ENCODE measurements around the gene MIPOL1. TPM values are rescaled to one million over a fixed set of nuclear protein-coding genes. Genes with fewer than 3 reads are reported as not detected.
A peak's percentile ranks its signal among the peaks of the same experiment; 100 is the strongest.

The MIPOL1 gene
- total and polyA plus RNA-seq, 2 of the 13 experiments (the other 11 are each of a cell fraction or from before 2014, with no cell fraction given) = 8.6 to 34.2 TPM

DNA sequence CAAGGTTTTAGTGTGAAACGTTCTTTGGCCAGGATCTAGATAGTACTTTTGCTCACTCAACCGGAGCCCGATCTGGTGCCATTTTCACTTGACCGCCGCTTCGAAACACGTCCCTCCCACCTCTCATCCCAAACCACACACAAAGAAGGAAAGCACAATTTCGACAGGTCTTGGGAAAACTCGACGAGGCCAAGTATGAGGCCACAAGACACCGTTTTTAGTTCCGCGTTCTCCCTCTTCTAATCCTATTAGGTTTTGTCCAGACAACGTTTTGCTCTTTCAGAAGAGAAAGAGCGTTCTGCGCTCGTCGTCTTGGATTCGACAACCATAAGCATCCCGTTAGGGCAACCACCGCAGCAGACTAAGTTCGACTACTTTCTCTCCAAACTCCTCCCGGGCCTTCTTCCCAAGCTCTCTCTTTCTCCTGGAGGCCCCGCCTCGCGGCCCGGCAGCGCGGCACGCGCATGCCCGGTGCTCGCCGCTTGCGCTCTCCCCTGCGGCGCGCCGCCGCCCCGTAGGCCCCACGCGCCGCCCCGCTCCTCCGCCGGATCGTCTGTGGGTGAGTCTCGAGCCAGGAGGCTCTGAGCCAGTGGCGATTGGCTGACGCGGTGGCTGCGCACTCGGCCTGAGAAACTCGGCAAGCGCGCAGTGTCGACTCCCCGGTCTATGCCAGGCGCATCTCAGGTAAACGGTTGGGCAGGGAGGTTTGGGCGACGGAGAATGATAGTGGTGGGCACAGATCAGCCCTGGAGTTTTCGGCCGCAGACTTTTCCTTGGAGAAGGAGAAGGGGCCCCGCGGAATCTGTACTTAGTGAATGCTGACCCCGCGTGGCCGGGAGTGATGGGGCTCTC is at the start of gene MIPOL1 (continued):
- TF ChIP-seq NAIF1 (CRISPR knock-in tag; IDR thresholded peaks at IDR 0.05; ENCODE audit: borderline replicate concordance) (peak; percentile 80; the same call in 1 of the 2 replicates), FOXO1 (CRISPR knock-in tag; IDR thresholded peaks at IDR 0.05) (peak; percentile 82), HOXA7 (CRISPR knock-in tag; IDR thresholded peaks at IDR 0.05) (0 out of 2 replicates have a peak, but pooled peaks have one; percentile 17), RARA (CRISPR knock-in tag; IDR thresholded peaks at IDR 0.05) (peak; percentile 57), RNF2 (conservative IDR thresholded peaks at IDR 0.05; ENCODE audit: low read depth) (peak; percentile 94), ZNF619 (CRISPR knock-in tag; IDR thresholded peaks at IDR 0.05) (peak; percentile 99), SMC3 (IDR thresholded peaks at IDR 0.05; ENCODE audit: low read length) (no peak; the same call in 1 of the 2 replicates), NFRKB (IDR thresholded peaks at IDR 0.05) (no peak), HNF4G (IDR thresholded peaks at IDR 0.05; ENCODE audit: borderline replicate concordance, low read depth, low read length) (no peak), HNF4G (CRISPR knock-in tag; IDR thresholded peaks at IDR 0.05; ENCODE audit: borderline replicate concordance, low read depth) (peak; percentile 37; the same call in 1 of the 2 replicates), ZNF562 (CRISPR knock-in tag; IDR thresholded peaks at IDR 0.05; ENCODE audit: borderline replicate concordance) (peak; percentile 67; the same call in 1 of the 2 replicates), SRSF1 (optimal IDR thresholded peaks at IDR 0.05; ENCODE audit: low read depth, low read length) (peak; percentile 92), NRL (CRISPR knock-in tag; IDR thresholded peaks at IDR 0.05; ENCODE audit: borderline replicate concordance) (peak; percentile 93), ZFP1 (CRISPR knock-in tag; IDR thresholded peaks at IDR 0.05) (no peak), SSRP1 (CRISPR knock-in tag; IDR thresholded peaks at IDR 0.05) (0 out of 2 replicates have a peak, but pooled peaks have one; percentile 51), DPF2 (CRISPR knock-in tag; IDR thresholded peaks at IDR 0.05; ENCODE audit: borderline replicate concordance, low read depth) (no peak; the same call in 1 of the 2 replicates), SUZ12 (IDR thresholded peaks at IDR 0.05; ENCODE audit: low read depth, low read length) (no peak), AGO1 (IDR thresholded peaks at IDR 0.05; ENCODE audit: low read depth, low read length, poor library complexity, severe bottlenecking) (peak; percentile 24)
- TF ChIP-seq, protein P1, sequence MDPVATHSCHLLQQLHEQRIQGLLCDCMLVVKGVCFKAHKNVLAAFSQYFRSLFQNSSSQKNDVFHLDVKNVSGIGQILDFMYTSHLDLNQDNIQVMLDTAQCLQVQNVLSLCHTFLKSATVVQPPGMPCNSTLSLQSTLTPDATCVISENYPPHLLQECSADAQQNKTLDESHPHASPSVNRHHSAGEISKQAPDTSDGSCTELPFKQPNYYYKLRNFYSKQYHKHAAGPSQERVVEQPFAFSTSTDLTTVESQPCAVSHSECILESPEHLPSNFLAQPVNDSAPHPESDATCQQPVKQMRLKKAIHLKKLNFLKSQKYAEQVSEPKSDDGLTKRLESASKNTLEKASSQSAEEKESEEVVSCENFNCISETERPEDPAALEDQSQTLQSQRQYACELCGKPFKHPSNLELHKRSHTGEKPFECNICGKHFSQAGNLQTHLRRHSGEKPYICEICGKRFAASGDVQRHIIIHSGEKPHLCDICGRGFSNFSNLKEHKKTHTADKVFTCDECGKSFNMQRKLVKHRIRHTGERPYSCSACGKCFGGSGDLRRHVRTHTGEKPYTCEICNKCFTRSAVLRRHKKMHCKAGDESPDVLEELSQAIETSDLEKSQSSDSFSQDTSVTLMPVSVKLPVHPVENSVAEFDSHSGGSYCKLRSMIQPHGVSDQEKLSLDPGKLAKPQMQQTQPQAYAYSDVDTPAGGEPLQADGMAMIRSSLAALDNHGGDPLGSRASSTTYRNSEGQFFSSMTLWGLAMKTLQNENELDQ (CRISPR knock-in tag; IDR thresholded peaks at IDR 0.05; ENCODE audit: borderline replicate concordance) = no peak; the same call in 1 of the 2 replicates
- TF ChIP-seq, protein P2, sequence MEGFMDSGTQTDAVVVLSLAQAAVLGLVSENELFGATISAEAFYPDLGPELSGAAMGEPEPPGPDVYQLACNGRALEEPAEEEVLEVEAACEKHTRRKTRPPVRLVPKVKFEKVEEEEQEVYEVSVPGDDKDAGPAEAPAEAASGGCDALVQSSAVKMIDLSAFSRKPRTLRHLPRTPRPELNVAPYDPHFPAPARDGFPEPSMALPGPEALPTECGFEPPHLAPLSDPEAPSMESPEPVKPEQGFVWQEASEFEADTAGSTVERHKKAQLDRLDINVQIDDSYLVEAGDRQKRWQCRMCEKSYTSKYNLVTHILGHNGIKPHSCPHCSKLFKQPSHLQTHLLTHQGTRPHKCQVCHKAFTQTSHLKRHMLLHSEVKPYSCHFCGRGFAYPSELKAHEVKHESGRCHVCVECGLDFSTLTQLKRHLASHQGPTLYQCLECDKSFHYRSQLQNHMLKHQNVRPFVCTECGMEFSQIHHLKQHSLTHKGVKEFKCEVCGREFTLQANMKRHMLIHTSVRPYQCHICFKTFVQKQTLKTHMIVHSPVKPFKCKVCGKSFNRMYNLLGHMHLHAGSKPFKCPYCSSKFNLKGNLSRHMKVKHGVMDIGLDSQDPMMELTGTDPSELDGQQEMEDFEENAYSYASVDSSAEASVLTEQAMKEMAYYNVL (CRISPR knock-in tag; IDR thresholded peaks at IDR 0.05; ENCODE audit: borderline replicate concordance) = peak; percentile 78
- TF ChIP-seq, protein P3, sequence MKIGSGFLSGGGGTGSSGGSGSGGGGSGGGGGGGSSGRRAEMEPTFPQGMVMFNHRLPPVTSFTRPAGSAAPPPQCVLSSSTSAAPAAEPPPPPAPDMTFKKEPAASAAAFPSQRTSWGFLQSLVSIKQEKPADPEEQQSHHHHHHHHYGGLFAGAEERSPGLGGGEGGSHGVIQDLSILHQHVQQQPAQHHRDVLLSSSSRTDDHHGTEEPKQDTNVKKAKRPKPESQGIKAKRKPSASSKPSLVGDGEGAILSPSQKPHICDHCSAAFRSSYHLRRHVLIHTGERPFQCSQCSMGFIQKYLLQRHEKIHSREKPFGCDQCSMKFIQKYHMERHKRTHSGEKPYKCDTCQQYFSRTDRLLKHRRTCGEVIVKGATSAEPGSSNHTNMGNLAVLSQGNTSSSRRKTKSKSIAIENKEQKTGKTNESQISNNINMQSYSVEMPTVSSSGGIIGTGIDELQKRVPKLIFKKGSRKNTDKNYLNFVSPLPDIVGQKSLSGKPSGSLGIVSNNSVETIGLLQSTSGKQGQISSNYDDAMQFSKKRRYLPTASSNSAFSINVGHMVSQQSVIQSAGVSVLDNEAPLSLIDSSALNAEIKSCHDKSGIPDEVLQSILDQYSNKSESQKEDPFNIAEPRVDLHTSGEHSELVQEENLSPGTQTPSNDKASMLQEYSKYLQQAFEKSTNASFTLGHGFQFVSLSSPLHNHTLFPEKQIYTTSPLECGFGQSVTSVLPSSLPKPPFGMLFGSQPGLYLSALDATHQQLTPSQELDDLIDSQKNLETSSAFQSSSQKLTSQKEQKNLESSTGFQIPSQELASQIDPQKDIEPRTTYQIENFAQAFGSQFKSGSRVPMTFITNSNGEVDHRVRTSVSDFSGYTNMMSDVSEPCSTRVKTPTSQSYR (CRISPR knock-in tag; IDR thresholded peaks at IDR 0.05; ENCODE audit: borderline replicate concordance) = peak; percentile 77
